GM04503 (cell line): ENCODE measurements around the gene IDH2.
"Not testable (repeated sequence)": the region's sequence is repeated elsewhere in the genome, so short reads cannot be mapped to it uniquely, and the experiment has no call there.

Experiments used
- DNase-seq: peaks from one replicate; pipeline ENCODE4 v3.0.0-alpha.2; 2012; ENCODE audit warnings: low read depth

IDH2 gene

GRCh38 chr15:90083954-90084607 lies 18.2 kb downstream of the IDH2 start:
- DNase-seq: no peak

GRCh38 chr15:90083419-90083818 lies 18.8 kb downstream of the IDH2 start:
- no peak for DNase-seq

GRCh38 chr15:90082140-90082715 lies 20.0 kb downstream of the IDH2 start:
- no peak for DNase-seq

- DNase-seq: no peak
Observed at GRCh38 chr15:90080818-90081393, 21.4 kb downstream of the IDH2 start.

- no peak for DNase-seq
Observed at GRCh38 chr15:90080458-90080755, 21.9 kb downstream of the IDH2 start.

- DNase-seq: no peak
Observed at GRCh38 chr15:90079619-90080457, 22.4 kb downstream of the IDH2 start.

GRCh38 chr15:90078965-90079364 lies 23.3 kb downstream of the IDH2 start:
- DNase-seq: no peak

GRCh38 chr15:90076716-90077115 lies 25.6 kb downstream of the IDH2 start:
- no peak for DNase-seq

- DNase-seq: no peak
Observed at GRCh38 chr15:90075420-90076289, 26.6 kb downstream of the IDH2 start.

GRCh38 chr15:90074916-90075315 lies 27.4 kb downstream of the IDH2 start:
- no peak for DNase-seq

- DNase-seq: no peak
Observed at GRCh38 chr15:90074023-90074422, 28.2 kb downstream of the IDH2 start.

GRCh38 chr15:90072978-90073640 lies 29.2 kb downstream of the IDH2 start:
- no peak for DNase-seq

- peak; percentile 35 for DNase-seq
Observed at GRCh38 chr15:90071220-90071807, 31.0 kb downstream of the IDH2 start.

GRCh38 chr15:90070623-90071022 lies 31.6 kb downstream of the IDH2 start:
- DNase-seq: not testable (repeated sequence)

- DNase-seq: no peak
Observed at GRCh38 chr15:90067953-90068606, 34.2 kb downstream of the IDH2 start.

GRCh38 chr15:90067181-90067952 lies 34.9 kb downstream of the IDH2 start:
- DNase-seq: no peak

- no peak for DNase-seq
Observed at GRCh38 chr15:90065682-90066049, 36.6 kb downstream of the IDH2 start.

- DNase-seq: no peak
Observed at GRCh38 chr15:90064911-90065681, 37.2 kb downstream of the IDH2 start.

- no peak for DNase-seq
Observed at GRCh38 chr15:90063770-90064247, 38.5 kb downstream of the IDH2 start.
